Endothelial cell of umbilical vein (primary cell): ENCODE measurements around the gene ATPAF1.

Source experiments
- CTCF ChIP-seq, 2 donors: IDR thresholded peaks; 1 replicate in 1 of 2; 2 replicates in 1 of 2; pipeline ENCODE4 v1.5.1; 2011; ENCODE audit warnings: low read length in 2 of 2, mild to moderate bottlenecking in 2 of 2, moderate library complexity in 2 of 2, control low read depth in 1 of 2, inconsistent platforms in 1 of 2, low read depth in 1 of 2; ENCODE audit not compliant: insufficient read depth in 1 of 2; ENCODE audit errors: extremely low read depth in 1 of 2
- EZH2 ChIP-seq: IDR thresholded peaks from 2 replicates; pipeline ENCODE4 v1.6.1; 2012; ENCODE audit warnings: borderline replicate concordance, low read depth, mild to moderate bottlenecking, moderate library complexity, low read length, inconsistent platforms; ENCODE audit not compliant: severe bottlenecking
- FOS ChIP-seq: IDR thresholded peaks from 2 replicates; pipeline ENCODE4 v1.6.1; 2011; ENCODE audit warnings: mild to moderate bottlenecking, low read length, moderate library complexity, borderline replicate concordance; ENCODE audit not compliant: insufficient read depth
- GATA2 ChIP-seq: IDR thresholded peaks from 2 replicates; pipeline ENCODE4 v1.7.0; 2011; ENCODE audit warnings: low read depth, mild to moderate bottlenecking, moderate library complexity, mixed read lengths, low read length; ENCODE audit not compliant: insufficient read length, insufficient read depth
- JUN ChIP-seq: IDR thresholded peaks from 2 replicates; pipeline ENCODE4 v1.6.1; 2011; ENCODE audit warnings: borderline replicate concordance, low read depth; ENCODE audit not compliant: insufficient read length, insufficient read depth
- MAX ChIP-seq: IDR thresholded peaks from 2 replicates; pipeline ENCODE4 v1.6.1; 2011; ENCODE audit not compliant: insufficient read depth, insufficient read length
- MYC ChIP-seq: IDR thresholded peaks from one replicate; pipeline ENCODE4 v1.6.1; 2011; ENCODE audit warnings: mild to moderate bottlenecking, low read depth, low read length
- POLR2A ChIP-seq: IDR thresholded peaks from 2 replicates; pipeline ENCODE4 v1.6.1; 2012; ENCODE audit warnings: low read depth, mild to moderate bottlenecking, control low read depth, low read length
- POLR2AphosphoS5 ChIP-seq: IDR thresholded peaks from 2 replicates; pipeline ENCODE4 v1.6.1; 2012; ENCODE audit warnings: low read depth, mild to moderate bottlenecking, control low read depth, low read length, moderate library complexity; ENCODE audit not compliant: insufficient read depth

GRCh38 chr1:46614604-46614984 is 53.6 kb downstream of the ATPAF1 start:
- TF ChIP-seq CTCF (IDR thresholded peaks at IDR 0.05; ENCODE audit: extremely low read depth in 1 of 2, insufficient read depth in 1 of 2, low read depth in 1 of 2, low read length in 2 of 2) = no peak
- no peak for TF ChIP-seq POLR2A
- TF ChIP-seq EZH2 = no peak
- TF ChIP-seq MYC = no peak
- TF ChIP-seq POLR2AphosphoS5 = no peak
- TF ChIP-seq MAX = no peak
- no peak for TF ChIP-seq FOS
- TF ChIP-seq GATA2 = no peak
- no peak for TF ChIP-seq JUN
